Measurements from ENCODE around the gene LRMDA.
A peak's percentile ranks its signal among the peaks of the same experiment; 100 is the strongest.

LRMDA gene

GRCh38 chr10:75493464-75493863, 62.0 kb downstream of the LRMDA start:
- Mint-ChIP-seq H3K4me1 (peaks cover 3% of the 10 kb centered on the region), H3K27ac (no peak overlapping the region), H3K36me3 (ENCODE audit: low read depth) (no peaks in the 10 kb centered on the region), H3K27me3 (ENCODE audit: low read depth) (peaks cover 24% of the 10 kb centered on the region), H3K9me3 (peaks cover 6% of the 10 kb centered on the region), H3K4me3 (no peak overlapping the region)
- no peak for TF ChIP-seq CTCF (IDR thresholded peaks at IDR 0.05; ENCODE audit: unreplicated experiment in 3 of 3)

GRCh38 chr10:75495434-75496190, 64.2 kb downstream of the LRMDA start:
- Mint-ChIP-seq H3K27ac (no peak overlapping the region), H3K27me3 (ENCODE audit: low read depth) (peaks cover 19% of the 10 kb centered on the region), H3K9me3 (peaks cover 6% of the 10 kb centered on the region), H3K36me3 (ENCODE audit: low read depth) (no peaks in the 10 kb centered on the region), H3K4me3 (no peak overlapping the region), H3K4me1 (peaks cover 11% of the 10 kb centered on the region)
- TF ChIP-seq CTCF (IDR thresholded peaks at IDR 0.05; ENCODE audit: unreplicated experiment in 3 of 3), result no peak

- Mint-ChIP-seq H3K4me1 (peaks cover 11% of the 10 kb centered on the region), H3K27ac (no peak overlapping the region), H3K4me3 (no peak overlapping the region), H3K36me3 (ENCODE audit: low read depth) (no peaks in the 10 kb centered on the region), H3K27me3 (ENCODE audit: low read depth) (peaks cover 19% of the 10 kb centered on the region), H3K9me3 (peaks cover 6% of the 10 kb centered on the region)
- no peak for TF ChIP-seq CTCF (IDR thresholded peaks at IDR 0.05; ENCODE audit: unreplicated experiment in 3 of 3)
These were observed 64.8 kb downstream of the LRMDA start for GRCh38 chr10:75496191-75496567.

- peaks cover 11% of the 10 kb centered on the region for H3K4me1 Mint-ChIP-seq
- H3K9me3 Mint-ChIP-seq, result peaks cover 3% of the 10 kb centered on the region
- H3K27me3 Mint-ChIP-seq (ENCODE audit: low read depth), result peaks cover 22% of the 10 kb centered on the region
- no peak for TF ChIP-seq CTCF (IDR thresholded peaks at IDR 0.05; ENCODE audit: unreplicated experiment in 3 of 3)
- H3K36me3 Mint-ChIP-seq (ENCODE audit: low read depth), result no peaks in the 10 kb centered on the region
- H3K27ac Mint-ChIP-seq, result peak overlapping the region; percentile 4 to 77 (median 11)
- no peak overlapping the region for H3K4me3 Mint-ChIP-seq
These were observed 66.8 kb downstream of the LRMDA start for GRCh38 chr10:75497997-75498883.

GRCh38 chr10:75498884-75499350, 67.5 kb downstream of the LRMDA start:
- Mint-ChIP-seq H3K9me3 (peaks cover 3% of the 10 kb centered on the region), H3K36me3 (ENCODE audit: low read depth) (no peaks in the 10 kb centered on the region), H3K27me3 (ENCODE audit: low read depth) (peaks cover 23% of the 10 kb centered on the region), H3K27ac (peak overlapping the region in 2 of 3 experiments; percentile 4 to 77), H3K4me3 (no peak overlapping the region), H3K4me1 (peaks cover 11% of the 10 kb centered on the region)
- TF ChIP-seq CTCF (IDR thresholded peaks at IDR 0.05; ENCODE audit: unreplicated experiment in 3 of 3), result no peak
